ENCODE results near the gene PDILT.

- TF ChIP-seq CTCF (conservative IDR thresholded peaks at IDR 0.05), result no peak
- no peak for TF ChIP-seq EZH2 (IDR thresholded peaks at IDR 0.05; ENCODE audit: low read depth)
Observed at GRCh38 chr16:20311548-20311947, 93.0 kb downstream of the PDILT start.
